HG03558 (cell line): Measurements from ENCODE around the gene SPDL1.
A peak's percentile ranks its signal among the peaks of the same experiment; 100 is the strongest.

Experiments
- ATAC-seq: cut with Tn5 transposase; IDR thresholded peaks from one replicate; pipeline ENCODE4 v1.9.1; 2021; ENCODE audit warnings: moderate number of reproducible peaks; ENCODE audit not compliant: unreplicated experiment; ENCODE audit errors: extremely low read depth

Gene SPDL1

GRCh38 chr5:169583424-169584220 lies at the start of gene SPDL1:
SPDL1 (plus strand) TSS chr5:169583773; CDS start chr5:169588417, 4,644 bp downstream.
- peak; percentile 81 for ATAC-seq

GRCh38 chr5:169534311-169534880 lies 49.2 kb upstream of the SPDL1 start:
- ATAC-seq = no peak

- no peak for ATAC-seq
Measured at GRCh38 chr5:169534939-169535338, 48.6 kb upstream of the SPDL1 start.

- no peak for ATAC-seq
Measured at GRCh38 chr5:169538944-169539343, 44.6 kb upstream of the SPDL1 start.

GRCh38 chr5:169542811-169543210 lies 40.8 kb upstream of the SPDL1 start:
- no peak for ATAC-seq

GRCh38 chr5:169544264-169544950 lies 39.2 kb upstream of the SPDL1 start:
- no peak for ATAC-seq

- no peak for ATAC-seq
Measured at GRCh38 chr5:169545762-169546161, 37.8 kb upstream of the SPDL1 start.

- ATAC-seq = no peak
Measured at GRCh38 chr5:169546346-169546745, 37.2 kb upstream of the SPDL1 start.

GRCh38 chr5:169547508-169547907 lies 36.1 kb upstream of the SPDL1 start:
- no peak for ATAC-seq

GRCh38 chr5:169548315-169548714 lies 35.3 kb upstream of the SPDL1 start:
- no peak for ATAC-seq

- ATAC-seq = no peak
Measured at GRCh38 chr5:169549453-169550100, 34.0 kb upstream of the SPDL1 start.

GRCh38 chr5:169550227-169550626 lies 33.3 kb upstream of the SPDL1 start:
- ATAC-seq = no peak

- no peak for ATAC-seq
Measured at GRCh38 chr5:169551146-169551545, 32.4 kb upstream of the SPDL1 start.

GRCh38 chr5:169551696-169552095 lies 31.9 kb upstream of the SPDL1 start:
- ATAC-seq = no peak

- peak; percentile 65 for ATAC-seq
Measured at GRCh38 chr5:169554251-169554650, 29.3 kb upstream of the SPDL1 start.

- ATAC-seq = no peak
Measured at GRCh38 chr5:169557838-169558237, 25.7 kb upstream of the SPDL1 start.

GRCh38 chr5:169561893-169562292 lies 21.7 kb upstream of the SPDL1 start:
- no peak for ATAC-seq

GRCh38 chr5:169563369-169563768 lies 20.2 kb upstream of the SPDL1 start:
- ATAC-seq = no peak

GRCh38 chr5:169566202-169566601 lies 17.4 kb upstream of the SPDL1 start:
- ATAC-seq = no peak

- ATAC-seq = no peak
Measured at GRCh38 chr5:169567079-169567478, 16.5 kb upstream of the SPDL1 start.

- no peak for ATAC-seq
Measured at GRCh38 chr5:169569513-169569912, 14.1 kb upstream of the SPDL1 start.
